Fibroblast of the aortic adventitia (primary cell): Measurements from ENCODE around the gene KLHL29. TPM values are rescaled to one million over a fixed set of nuclear protein-coding genes. Genes with fewer than 3 reads are reported as not detected.

Source experiments
- DNase-seq: peaks from one replicate; pipeline ENCODE4 v3.0.0-alpha.2; 2010; ENCODE audit warnings: low read depth
- H3K4me3 ChIP-seq: 2 replicates; pipeline ENCODE4 v1.5.1; 2011; ENCODE audit warnings: low read depth, mild to moderate bottlenecking, control low read depth, low read length, moderate library complexity
- CTCF ChIP-seq: IDR thresholded peaks from 2 replicates; pipeline ENCODE4 v1.5.1; 2011; ENCODE audit warnings: mild to moderate bottlenecking, low read length, control low read depth, inconsistent platforms; ENCODE audit not compliant: insufficient read depth
- total RNA-seq: library from RNA; depleted of rRNA; stranded (reverse); fragments of >200 nt; gene quantifications from 2 replicates; pipeline ENCODE4 v1.2.3, GENCODE V29; 2012; ENCODE audit warnings: low replicate concordance

The KLHL29 gene
- total RNA-seq, 1 donor, result 4.7 TPM

GRCh38 chr2:23626701-23627230, 241.8 kb downstream of the KLHL29 start:
- no peak for DNase-seq
- H3K4me3 ChIP-seq, result no peak overlapping the region
- no peak for TF ChIP-seq CTCF

- H3K4me3 ChIP-seq, result no peak overlapping the region
- TF ChIP-seq CTCF, result no peak
- no peak for DNase-seq
Observed at GRCh38 chr2:23627236-23628009, 242.4 kb downstream of the KLHL29 start.

DNA sequence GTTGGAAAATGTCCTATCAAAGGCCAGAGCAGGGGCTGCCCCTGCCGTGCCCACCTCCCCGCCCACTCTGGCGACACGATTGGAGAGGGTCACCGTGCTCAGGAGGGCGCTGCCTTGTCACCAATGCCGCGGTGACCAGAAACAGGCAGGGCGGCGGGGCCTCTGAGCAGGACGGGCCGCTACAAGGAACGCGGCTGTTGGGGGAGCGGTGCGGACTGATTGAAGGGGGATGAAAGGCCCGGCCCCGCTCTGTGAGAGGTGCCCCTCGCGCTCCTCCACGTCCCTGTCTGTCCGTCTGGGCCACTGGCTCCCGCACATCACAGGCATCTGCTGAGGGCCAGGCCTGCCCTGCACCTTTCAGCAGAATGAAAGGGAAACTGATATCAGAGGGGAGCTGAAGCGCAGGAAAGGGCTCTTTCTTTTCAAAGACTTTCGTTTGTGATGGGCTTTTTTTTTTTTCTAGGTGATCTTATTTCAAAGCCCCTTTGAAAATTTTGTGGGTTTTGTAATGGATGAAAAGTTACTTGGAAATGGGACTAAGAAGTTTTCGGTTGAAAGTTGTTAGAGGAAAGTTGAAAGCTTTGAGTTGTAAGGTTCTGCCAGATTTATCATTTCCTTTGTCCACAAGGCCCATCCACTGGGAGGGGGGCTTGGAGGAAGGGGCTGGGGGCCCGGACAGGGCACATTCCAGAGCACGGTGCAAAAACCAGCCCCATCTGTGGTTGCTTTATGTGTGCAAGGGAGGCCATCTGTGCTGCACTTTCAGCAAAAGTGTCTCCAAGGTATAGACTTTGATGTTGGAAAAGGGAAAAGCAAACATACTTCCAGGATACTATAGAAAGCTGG, 244.2 kb downstream of the KLHL29 start:
- no peak for TF ChIP-seq CTCF
- no peak overlapping the region for H3K4me3 ChIP-seq
- no peak for DNase-seq

- no peak for DNase-seq
Observed at GRCh38 chr2:23629772-23630480, 244.9 kb downstream of the KLHL29 start.

GRCh38 chr2:23630961-23631360, 246.0 kb downstream of the KLHL29 start:
- H3K4me3 ChIP-seq, result no peak overlapping the region
- no peak for DNase-seq
- TF ChIP-seq CTCF, result no peak

More at GRCh38 chr2:23629772-23630480, 244.9 kb downstream of the KLHL29 start:
- no peak overlapping the region for H3K4me3 ChIP-seq
- no peak for TF ChIP-seq CTCF

DNA sequence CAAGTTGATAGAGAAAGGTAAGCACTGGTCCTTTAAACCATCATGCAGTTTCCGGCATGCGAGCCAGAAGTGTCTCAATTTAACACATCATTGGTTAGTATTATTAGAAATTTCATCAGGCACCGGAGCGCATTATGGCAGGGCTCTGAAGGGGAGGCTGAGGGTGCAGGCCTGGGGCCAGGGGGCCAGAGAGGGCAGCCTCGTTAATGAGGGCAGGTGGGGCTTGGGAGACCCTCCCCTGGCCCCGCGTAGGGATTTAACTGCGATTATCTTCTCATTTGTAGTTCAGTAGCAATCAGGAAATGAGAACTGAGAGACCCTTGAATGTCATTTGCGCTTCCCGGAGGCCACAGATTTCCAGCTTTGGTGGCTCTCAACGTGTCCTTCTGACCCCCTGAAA, 246.4 kb downstream of the KLHL29 start:
- no peak overlapping the region for H3K4me3 ChIP-seq
- no peak for DNase-seq
- TF ChIP-seq CTCF, result no peak
